NCI-H146 (cell line): ENCODE data around the gene CRYZ.

Source experiments
- DNase-seq: peaks from one replicate; lab custom pipeline; 2025; lab: John Stamatoyannopoulos, UW

The CRYZ gene

DNA sequence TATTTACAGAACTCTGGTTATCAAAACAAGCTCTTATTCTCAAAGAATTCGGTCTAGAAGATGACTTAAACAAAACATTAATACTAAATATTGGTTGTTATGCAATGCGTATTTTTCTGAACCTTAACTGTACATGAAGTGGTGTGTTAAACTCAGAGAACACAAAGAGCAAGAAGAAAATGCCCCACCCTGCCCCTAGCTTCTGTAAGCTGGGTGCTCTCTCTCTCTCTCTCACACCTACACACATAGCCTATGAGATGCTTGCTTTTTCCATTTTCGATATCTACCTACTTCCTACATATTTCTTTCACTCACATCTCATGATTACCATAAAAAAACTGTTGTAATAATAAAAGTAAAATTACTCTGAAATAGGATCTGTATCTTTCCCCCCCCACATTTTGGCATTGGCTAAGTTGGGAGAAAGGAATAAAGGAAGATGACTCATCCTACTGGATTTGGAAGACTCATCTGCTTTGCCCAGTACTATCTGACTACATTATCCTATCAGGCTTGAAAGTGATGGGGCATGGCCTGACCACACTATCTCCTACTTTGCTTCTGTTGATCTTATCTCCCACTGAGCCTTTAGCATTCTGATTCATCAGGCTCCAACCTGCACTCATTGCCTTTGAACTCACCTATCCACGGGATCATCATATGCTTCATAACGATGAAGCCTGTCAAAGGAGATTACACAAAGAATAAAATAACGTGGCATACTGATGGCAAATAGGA lies 2.9 kb downstream of the CRYZ start:
- peak; percentile 32 for DNase-seq

GRCh38 chr1:74728736-74729135 lies 4.1 kb downstream of the CRYZ start:
- no peak for DNase-seq

DNA sequence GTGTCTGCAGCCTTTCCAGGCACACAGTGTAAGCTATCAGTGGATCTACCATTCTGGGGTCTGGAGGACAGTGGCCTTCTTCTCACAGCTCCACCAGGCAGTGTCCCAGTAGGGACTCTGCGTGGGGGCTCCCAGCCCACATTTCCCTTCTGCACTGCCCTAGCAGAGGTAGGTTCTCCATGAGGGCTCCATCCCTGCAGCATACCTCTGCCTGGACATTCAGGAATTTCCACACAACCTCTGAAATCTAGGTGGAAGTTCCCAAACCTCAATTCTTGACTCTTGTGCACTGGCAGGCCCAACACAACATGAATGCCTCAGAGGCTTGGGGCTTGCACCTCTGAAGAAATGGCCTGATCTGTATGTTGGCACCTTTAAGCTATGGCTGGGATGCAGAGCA lies 6.8 kb downstream of the CRYZ start:
- DNase-seq: no peak

DNA sequence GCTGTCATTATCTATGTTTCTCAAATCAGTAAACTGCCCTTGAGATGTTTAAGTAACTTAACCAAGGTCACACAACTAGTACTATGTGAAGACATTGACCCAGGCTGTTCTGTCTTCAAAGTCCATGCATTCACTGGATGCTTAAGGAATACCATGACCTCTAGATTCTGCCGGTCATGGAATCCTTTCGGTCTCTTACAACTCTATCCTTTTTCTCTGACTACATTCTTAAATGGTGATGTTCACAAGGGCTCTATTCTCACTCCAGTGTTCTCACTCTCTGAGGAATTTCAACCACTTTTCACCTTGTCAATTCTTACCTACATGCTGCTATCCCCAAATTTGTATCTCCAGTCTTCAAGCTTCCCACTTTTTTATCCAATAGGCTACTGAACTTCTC lies 15.2 kb downstream of the CRYZ start:
- no peak for DNase-seq

GRCh38 chr1:74716822-74717221 lies 16.0 kb downstream of the CRYZ start:
- no peak for DNase-seq

GRCh38 chr1:74715806-74716205 lies 17.0 kb downstream of the CRYZ start:
- no peak for DNase-seq

- no peak for DNase-seq
These were observed 17.7 kb downstream of the CRYZ start for GRCh38 chr1:74715236-74715502.

DNA sequence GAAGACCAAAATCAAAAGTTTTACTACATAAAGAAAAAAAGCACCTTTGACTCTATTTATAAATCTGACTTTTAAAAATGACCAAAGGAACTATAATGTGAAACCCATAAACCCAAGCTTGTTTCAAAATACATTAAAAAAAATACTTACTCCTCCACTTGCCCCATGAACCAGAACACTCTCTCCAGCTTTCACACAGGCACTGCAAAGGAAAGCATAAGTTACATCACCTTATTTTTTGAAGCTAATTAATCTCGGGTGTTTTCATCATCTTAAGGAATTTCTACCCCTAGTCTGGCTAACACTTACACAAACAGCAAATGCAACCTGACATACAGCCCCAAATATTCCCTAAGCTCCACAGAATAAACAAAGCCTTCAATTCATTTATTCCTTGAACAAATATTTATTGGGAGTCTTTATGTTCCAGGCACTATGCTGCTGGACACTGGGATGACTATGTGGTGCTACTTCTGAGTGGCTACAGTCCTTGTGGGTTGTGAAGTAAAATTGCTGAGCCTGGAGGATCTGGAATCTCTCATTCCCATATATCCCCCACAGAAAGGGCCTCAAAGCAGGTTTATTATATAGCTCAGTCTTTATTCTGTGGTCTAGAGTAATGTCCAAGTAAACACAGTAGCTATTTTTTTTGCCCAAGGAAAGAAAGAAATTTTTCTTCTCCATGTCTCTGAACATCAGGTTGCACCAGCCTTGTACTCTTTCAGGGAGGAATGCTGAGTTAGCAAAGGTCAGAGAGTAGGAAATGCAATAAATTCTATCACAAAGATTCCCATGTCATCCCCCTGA lies 18.2 kb downstream of the CRYZ start:
- no peak for DNase-seq

DNA sequence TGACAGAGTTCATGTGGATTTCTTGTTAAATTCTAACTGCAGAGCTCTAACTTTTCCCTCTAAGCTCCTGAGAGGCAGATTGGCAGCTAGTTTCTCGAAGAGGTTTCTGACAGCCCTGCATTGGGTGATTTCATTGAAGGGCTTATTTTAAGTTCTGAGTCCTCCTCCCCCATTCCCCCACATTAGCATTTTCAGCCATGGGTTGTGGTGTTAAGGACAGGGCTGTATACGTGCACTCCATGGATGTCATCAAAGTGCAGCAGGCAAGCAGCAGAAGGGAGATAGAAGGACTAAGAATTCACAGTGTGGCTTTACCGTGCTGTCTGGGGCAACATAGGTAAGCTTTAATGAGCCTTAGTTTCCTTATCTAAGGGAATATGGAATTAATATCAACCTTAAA lies 19.0 kb downstream of the CRYZ start:
- no peak for DNase-seq

DNA sequence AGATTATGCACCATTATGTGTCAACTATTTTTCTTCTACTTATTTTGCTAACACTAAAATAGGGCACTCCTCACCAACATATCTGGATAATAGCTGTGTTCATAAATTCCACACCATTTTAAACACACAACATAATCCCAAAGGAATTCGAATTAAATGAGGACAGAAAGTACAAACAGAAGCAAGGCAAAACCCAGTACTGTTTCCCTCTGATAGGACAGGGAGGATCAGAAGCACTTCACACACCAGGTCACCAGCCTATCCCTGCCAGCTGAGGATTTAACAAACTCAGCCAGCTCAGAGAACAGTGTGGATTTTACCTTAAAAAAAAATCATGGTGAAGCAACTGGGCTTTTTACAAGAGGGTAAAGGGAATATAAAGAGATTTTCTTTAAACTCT lies 20.0 kb downstream of the CRYZ start:
- DNase-seq: no peak

DNA sequence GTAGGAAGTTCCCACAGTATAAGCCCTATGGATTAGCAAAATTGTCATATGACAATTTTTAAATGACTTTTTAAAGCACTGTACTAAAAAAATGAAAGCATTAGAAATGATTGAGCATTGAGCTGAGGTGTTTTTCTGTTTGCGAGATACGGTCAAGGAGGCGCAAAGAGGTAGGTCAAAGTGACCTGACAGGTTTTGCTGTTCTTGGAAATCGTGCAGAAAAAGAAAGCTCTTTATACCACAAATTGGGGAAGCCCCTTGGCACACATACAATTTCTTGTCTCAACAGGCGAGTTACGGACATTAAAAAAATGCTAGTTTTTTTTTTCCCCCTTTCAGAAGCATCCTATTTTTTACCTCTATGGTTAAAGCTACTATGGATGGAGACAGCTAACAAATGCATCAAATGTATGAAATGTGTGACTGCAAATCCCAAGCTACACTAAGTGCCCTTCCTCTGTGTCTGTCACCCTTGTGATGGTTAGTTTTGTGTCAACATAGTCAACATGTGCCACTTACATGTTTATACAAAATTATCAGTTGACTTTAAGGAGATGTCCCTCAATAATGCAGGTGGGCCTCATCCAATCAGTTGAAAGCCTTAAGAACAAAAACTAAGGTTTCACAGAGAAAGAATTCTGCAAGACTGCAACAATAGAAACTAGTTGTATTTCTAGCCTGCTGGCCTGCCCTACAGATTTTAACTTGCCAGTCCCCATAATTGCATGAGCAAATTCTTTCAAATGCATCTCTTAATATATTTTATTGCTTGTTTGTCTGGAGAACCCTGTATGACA lies 29.3 kb downstream of the CRYZ start:
- no peak for DNase-seq

- no peak for DNase-seq
These were observed 33.5 kb downstream of the CRYZ start for GRCh38 chr1:74699331-74699730.

DNA sequence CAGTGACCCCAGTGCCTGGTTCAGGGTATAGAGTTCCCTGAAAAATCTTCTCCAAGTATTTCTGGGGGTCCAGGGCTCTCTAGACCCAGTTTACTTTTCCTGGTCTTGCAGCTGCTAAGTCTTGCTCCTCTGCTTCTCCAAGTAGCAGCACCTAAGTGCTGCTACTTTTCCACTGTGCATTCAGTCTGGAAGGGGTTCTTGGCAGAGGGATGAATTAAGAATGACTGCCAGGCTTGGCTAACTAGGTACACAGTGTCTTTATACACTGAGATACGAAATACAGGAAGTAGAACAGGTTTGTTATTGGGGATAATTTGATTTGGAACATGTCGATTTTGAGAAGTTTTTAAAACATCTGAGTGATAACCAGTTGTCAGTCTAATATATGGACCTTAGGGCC lies 35.0 kb downstream of the CRYZ start:
- no peak for DNase-seq

DNA sequence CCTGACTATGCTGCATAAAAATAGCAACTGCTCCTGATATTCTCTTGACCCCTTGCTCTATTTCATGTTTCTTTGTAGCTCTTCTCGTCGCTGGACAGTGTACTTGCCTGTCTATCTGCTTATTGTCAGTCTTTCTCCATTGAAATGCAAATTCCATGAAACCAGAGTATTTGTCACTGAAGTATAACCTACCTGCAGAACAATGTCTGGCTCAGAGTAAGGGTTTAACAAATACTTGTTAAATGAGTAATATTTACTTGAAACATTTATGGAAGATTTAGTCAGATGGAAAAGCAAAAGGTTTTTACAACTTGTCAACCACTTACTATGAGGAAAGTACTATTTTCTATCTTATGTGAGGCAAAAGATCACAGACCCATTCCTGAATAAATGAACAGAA lies 39.4 kb downstream of the CRYZ start:
- no peak for DNase-seq

DNA sequence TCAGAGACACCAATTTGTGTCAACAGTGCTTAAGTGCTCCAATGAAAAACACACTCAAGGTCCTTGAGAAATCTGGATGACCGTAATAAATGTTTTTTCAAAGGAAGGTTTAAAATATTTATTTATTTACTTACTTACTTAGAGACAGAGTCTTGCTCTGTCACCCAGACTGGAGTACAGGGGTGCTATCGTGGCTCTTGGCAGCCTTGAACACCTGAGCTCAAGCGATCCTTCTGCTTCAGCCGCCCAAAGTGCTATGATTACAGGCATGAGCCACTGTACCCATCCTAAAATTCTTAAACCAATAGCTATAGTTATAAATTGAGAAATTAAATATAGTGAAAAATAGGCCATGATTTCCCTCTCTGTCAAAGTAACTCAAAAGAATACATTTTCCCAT lies 41.9 kb downstream of the CRYZ start:
- DNase-seq: peak; percentile 50

GRCh38 chr1:74690364-74690696 lies 42.5 kb downstream of the CRYZ start:
- DNase-seq: peak; percentile 24

DNA sequence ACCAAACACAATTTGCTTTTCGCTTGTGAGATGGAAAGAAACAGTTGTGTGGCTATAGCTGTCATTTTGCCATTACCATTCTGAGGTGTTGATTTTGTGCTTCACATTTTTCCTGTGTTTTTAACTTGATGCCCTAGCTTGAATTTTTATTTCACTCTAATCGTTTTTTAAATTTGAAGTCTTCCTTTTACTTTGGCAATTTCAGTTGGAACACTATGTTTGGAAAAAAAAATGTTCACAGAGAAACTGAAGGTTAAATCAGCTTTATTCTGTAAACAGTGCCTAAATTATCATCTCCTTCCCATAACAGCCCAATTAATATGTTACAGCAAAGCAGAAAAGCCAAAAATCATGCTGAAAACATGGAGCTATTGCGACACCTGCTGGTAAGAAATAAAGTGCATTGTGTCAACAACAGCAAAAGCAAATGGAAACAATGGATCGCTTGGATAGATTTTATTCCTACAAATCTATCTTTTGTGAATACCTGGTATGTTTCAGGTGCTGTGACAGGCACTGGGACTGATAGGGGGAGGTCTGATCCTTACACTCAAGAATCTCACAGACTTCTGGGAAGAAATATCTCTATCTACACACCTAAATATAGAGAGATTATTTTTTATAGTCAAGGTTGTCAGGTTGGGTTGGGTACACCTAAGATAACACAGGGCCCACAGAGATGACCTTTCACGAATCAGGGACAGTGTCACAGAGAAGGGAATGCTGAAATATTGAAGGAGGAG lies 43.1 kb downstream of the CRYZ start:
- peak; percentile 59 for DNase-seq

- peak; percentile 27 for DNase-seq
These were observed 45.9 kb downstream of the CRYZ start for GRCh38 chr1:74686928-74687327.

- DNase-seq: no peak
These were observed 48.5 kb downstream of the CRYZ start for GRCh38 chr1:74684301-74684700.

- DNase-seq: no peak
These were observed 49.2 kb downstream of the CRYZ start for GRCh38 chr1:74683656-74684055.

DNA sequence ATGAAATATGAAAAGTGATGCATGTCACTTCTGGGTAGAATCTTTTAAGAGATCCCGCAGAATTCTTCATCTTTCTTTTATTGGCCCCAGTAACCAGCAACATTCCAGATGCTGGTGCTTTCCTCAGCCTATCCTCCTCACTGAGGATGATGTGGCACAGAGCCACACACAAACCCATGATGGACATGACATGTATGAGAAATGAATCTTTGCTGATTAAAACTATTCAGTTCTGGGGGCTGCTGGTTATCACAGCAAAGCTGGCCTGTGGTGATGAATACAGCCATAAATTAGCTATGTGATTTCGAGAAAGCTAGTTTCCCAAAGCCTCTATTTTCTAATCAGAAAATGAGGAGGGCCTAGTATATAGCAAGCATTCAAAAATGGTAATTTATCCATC lies 51.0 kb downstream of the CRYZ start:
- no peak for DNase-seq

- DNase-seq: no peak
These were observed 51.4 kb downstream of the CRYZ start for GRCh38 chr1:74681449-74681848.

DNA sequence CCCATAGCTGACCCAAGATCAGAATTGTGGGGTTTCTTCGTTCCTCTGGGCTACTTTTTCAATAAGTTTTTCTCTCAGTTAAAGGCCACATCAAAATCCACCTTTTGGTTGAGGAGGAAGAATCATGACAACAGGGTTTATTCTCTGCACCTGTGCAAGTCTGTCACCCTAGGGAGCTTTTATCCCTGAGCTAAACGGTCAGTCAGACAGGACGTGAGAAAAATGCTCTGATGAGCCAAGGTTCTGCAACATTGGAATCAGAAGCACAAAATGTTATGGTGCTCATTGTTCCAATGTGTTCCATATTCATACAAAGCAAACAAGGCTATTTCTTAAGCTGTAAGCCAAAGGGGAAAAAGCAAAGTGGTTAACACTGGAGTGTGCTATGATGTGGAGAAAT lies 51.8 kb downstream of the CRYZ start:
- no peak for DNase-seq
